Esophagus muscularis mucosa (tissue), 4 donors: ENCODE results near the gene SNED1. TPM values are rescaled to one million over a fixed set of nuclear protein-coding genes. Genes with fewer than 3 reads are reported as not detected.

Experiments
- DNase-seq: peaks from one replicate; pipeline ENCODE4 v3.0.0-alpha.2; 2017; ENCODE audit errors: extremely low spot score
- H3K27ac ChIP-seq, 4 donors: fragments of 200-600 bp; sonication (generic); replicated peaks in 1 of 4; 1 replicate in 3 of 4; 2 replicates in 1 of 4; pipeline ENCODE4 v1.5.1; 2016 to 2019; ENCODE audit warnings: mild to moderate bottlenecking in 1 of 4
- H3K27me3 ChIP-seq, 4 donors: fragments of 200-600 bp; sonication (generic); one replicate each; pipeline versions ENCODE4 v1.5.1 to v1.6.0; 2016 to 2019
- H3K36me3 ChIP-seq, 4 donors: fragments of 200-600 bp; sonication (generic); one replicate each; pipeline ENCODE4 v1.5.1; 2016 to 2019
- H3K4me1 ChIP-seq, 4 donors: fragments of 200-600 bp; sonication (generic); one replicate each; pipeline ENCODE4 v1.5.1; 2016 to 2019
- H3K4me3 ChIP-seq, 4 donors: fragments of 200-600 bp; sonication (generic); 1 replicate in 2 of 4; 2 replicates in 2 of 4; pipeline ENCODE4 v1.5.1; 2016 to 2019; ENCODE audit warnings: mild to moderate bottlenecking in 4 of 4, moderate library complexity in 1 of 4
- H3K9me3 ChIP-seq, 4 donors: fragments of 200-600 bp; sonication (generic); 1 replicate in 3 of 4; 2 replicates in 1 of 4; pipeline ENCODE4 v1.5.1; 2016 to 2019
- CTCF ChIP-seq, 3 experiments: fragments of 200-600 bp in 2 of 3; fragments of 450-650 bp in 1 of 3; sonication (generic) in 2 of 3; IDR thresholded peaks; one replicate each; pipeline ENCODE4 v1.5.1; 2017 to 2019; ENCODE audit warnings: antibody characterized with exemption in 3 of 3, mild to moderate bottlenecking in 2 of 3, moderate library complexity in 1 of 3
- EP300 ChIP-seq: sonication (generic); formaldehyde crosslinking; IDR thresholded peaks from one replicate; pipeline ENCODE4 v1.6.1; 2017; ENCODE audit warnings: antibody characterized with exemption
- POLR2A ChIP-seq: fragments of 450-650 bp; IDR thresholded peaks from one replicate; pipeline ENCODE4 v1.6.1; 2017; ENCODE audit warnings: antibody characterized with exemption, moderate library complexity, mild to moderate bottlenecking, low read depth
- POLR2AphosphoS5 ChIP-seq, 2 donors: sonication (generic); formaldehyde crosslinking; IDR thresholded peaks; one replicate each; pipeline ENCODE4 v1.6.1; 2017; ENCODE audit warnings: antibody characterized with exemption in 2 of 2
- WGBS: methylation state at CpG from one replicate; pipeline ENCODE4 v1.1.5; 2018; 5-methylcytosine and 5-hydroxymethylcytosine counted together
- intact Hi-C: fragments of 100-400 bp; cut with DNase I; formaldehyde crosslinking; loops from one replicate; pipeline ENCODE4 v1.15.1; 2023
- total RNA-seq, 4 donors: library from RNA; depleted of rRNA; stranded (reverse); fragments of >200 nt; gene quantifications; one replicate each; pipeline versions ENCODE4 v1.1.0 to v1.2.1, GENCODE V29; 2016

The SNED1 gene
- total RNA-seq, 4 donors from 2014 or later = 7.3 to 14.1 (median 11.6) TPM

- H3K27me3 ChIP-seq = peaks cover 0 to 46% (median 8%) of the 10 kb centered on the region in 4 donors
- no peak for TF ChIP-seq EP300
- TF ChIP-seq CTCF (IDR thresholded peaks at IDR 0.05) = no peak
- no peak for TF ChIP-seq POLR2A
- TF ChIP-seq POLR2AphosphoS5 (IDR thresholded peaks at IDR 0.05) = no peak
- no peak overlapping the region for H3K4me3 ChIP-seq
- peaks cover 0 to 12% (median 3%) of the 10 kb centered on the region in 4 donors for H3K9me3 ChIP-seq
- peaks cover 6 to 23% (median 20%) of the 10 kb centered on the region in 4 donors for H3K4me1 ChIP-seq
- no peak for DNase-seq
- H3K27ac ChIP-seq = no peak overlapping the region
- WGBS = 47% methylated on average over 17 of the region's 18 CpGs
- intact Hi-C loops = no loop called here
- H3K36me3 ChIP-seq = no peaks in the 10 kb centered on the region
Observed at GRCh38 chr2:240983996-240984498, 14.4 kb upstream of the SNED1 start.

GRCh38 chr2:240985881-240986786, 12.3 kb upstream of the SNED1 start:
- TF ChIP-seq POLR2AphosphoS5 (IDR thresholded peaks at IDR 0.05) (no peak), CTCF (IDR thresholded peaks at IDR 0.05) (no peak), EP300 (no peak), POLR2A (no peak)
- Histone ChIP-seq H3K27me3 (peaks cover 0 to 50% (median 8%) of the 10 kb centered on the region in 4 donors), H3K9me3 (peaks cover 0 to 12% (median 3%) of the 10 kb centered on the region in 4 donors), H3K4me1 (peaks cover 10 to 27% (median 24%) of the 10 kb centered on the region in 4 donors), H3K36me3 (no peaks in the 10 kb centered on the region), H3K27ac (no peak overlapping the region), H3K4me3 (no peak overlapping the region)
- 73% methylated on average over 11 of the region's 20 CpGs for WGBS
- intact Hi-C loops = no loop called here
- DNase-seq = no peak

GRCh38 chr2:240986787-240987411, 11.5 kb upstream of the SNED1 start:
- TF ChIP-seq EP300 (no peak), POLR2AphosphoS5 (IDR thresholded peaks at IDR 0.05) (no peak), POLR2A (no peak), CTCF (IDR thresholded peaks at IDR 0.05) (no peak)
- Histone ChIP-seq H3K9me3 (peaks cover 0 to 12% (median 3%) of the 10 kb centered on the region in 4 donors), H3K27ac (no peak overlapping the region), H3K4me1 (peaks cover 16 to 34% (median 31%) of the 10 kb centered on the region in 4 donors), H3K27me3 (peaks cover 0 to 53% (median 8%) of the 10 kb centered on the region in 4 donors), H3K4me3 (no peak overlapping the region), H3K36me3 (no peaks in the 10 kb centered on the region)
- intact Hi-C loops = no loop called here
- 8% methylated on average over 3 of the region's 11 CpGs for WGBS
- DNase-seq = no peak

- WGBS = 82% methylated on average over 1 of the region's 6 CpGs
- no peak for DNase-seq
- intact Hi-C loops = no loop called here
- H3K27ac ChIP-seq = no peak overlapping the region
- H3K27me3 ChIP-seq = peaks cover 0 to 50% (median 8%) of the 10 kb centered on the region in 4 donors
- TF ChIP-seq EP300 = no peak
- no peak for TF ChIP-seq POLR2AphosphoS5 (IDR thresholded peaks at IDR 0.05)
- TF ChIP-seq POLR2A = no peak
- no peak for TF ChIP-seq CTCF (IDR thresholded peaks at IDR 0.05)
- peaks cover 0 to 12% (median 3%) of the 10 kb centered on the region in 4 donors for H3K9me3 ChIP-seq
- H3K4me1 ChIP-seq = peaks cover 23 to 41% (median 37%) of the 10 kb centered on the region in 4 donors
- H3K4me3 ChIP-seq = no peak overlapping the region
- no peaks in the 10 kb centered on the region for H3K36me3 ChIP-seq
Observed at GRCh38 chr2:240987588-240987987, 10.8 kb upstream of the SNED1 start.
